ENCODE data around the gene KIF16B. TPM values are rescaled to one million over a fixed set of nuclear protein-coding genes. Genes with fewer than 3 reads are reported as not detected.

The KIF16B gene
- total and polyA plus RNA-seq, 9 of the 15 experiments (the other 6 are each of a cell fraction or from before 2014, with no cell fraction given), result 1.00 to 10.6 (median 8.5) TPM

DNA sequence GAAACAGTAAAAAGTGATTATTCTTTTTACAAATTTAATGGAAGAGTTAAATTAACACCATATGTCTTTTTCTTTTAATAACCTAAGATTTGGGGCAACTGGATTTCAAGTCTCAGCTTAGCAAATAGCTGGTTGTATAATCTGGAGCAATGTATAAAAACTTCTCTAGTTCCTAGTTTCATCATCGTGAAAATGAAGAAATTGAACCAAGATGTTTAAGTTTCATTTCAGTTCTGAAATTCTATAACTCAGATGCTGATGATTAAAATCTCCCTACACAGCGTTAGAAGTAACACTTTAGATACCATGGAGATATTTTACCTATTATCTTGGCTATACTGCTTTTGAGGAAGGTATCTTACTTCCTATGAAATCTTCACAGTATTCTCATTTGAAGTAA is 252.0 kb downstream of the KIF16B start:
- WGBS (ENCODE audit: insufficient coverage, low coverage, missing lambda C conversion rate), result 13% methylated on average over 2 of the region's 2 CpGs
- H3K36me3 ChIP-seq (ENCODE audit: control insufficient read depth, insufficient read depth, low read length), result no peaks in the 10 kb centered on the region
- no peaks in the 10 kb centered on the region for H3K79me2 ChIP-seq (ENCODE audit: control insufficient read depth, insufficient read depth, low read length)
- DNase-seq (ENCODE audit: extremely low read depth in 1 of 4, low spot score in 3 of 4), result no peak
- in situ Hi-C loops (cut with MboI) (no loop called here), intact Hi-C loops (cut with micrococcal nuclease) (no loop called here)
- H3K27me3 ChIP-seq (ENCODE audit: control insufficient read depth in 2 of 2, insufficient read depth in 2 of 2, low read length in 2 of 2), result no peaks in the 10 kb centered on the region
- no peak for FAIRE-seq
- no peaks in the 10 kb centered on the region for H3K9me1 ChIP-seq (ENCODE audit: control insufficient read depth, insufficient read depth, low read length)
- ChIA-PET POLR2A (no interaction called here), CTCF (ENCODE audit: low intra/inter-chr PET ratio) (no interaction called here)
- H3K9ac ChIP-seq (ENCODE audit: insufficient read depth in 1 of 2, low read depth in 2 of 2, low read length in 2 of 2), result no peak overlapping the region
- no peak for ATAC-seq
- no peaks in the 10 kb centered on the region for H4K20me1 ChIP-seq (replicated peaks; ENCODE audit: control insufficient read depth, insufficient read depth, low read length)
- no TSS peak for BruUV-seq (replicated peaks)
- TF ChIP-seq GABPB2 (CRISPR knock-in tag; conservative IDR thresholded peaks at IDR 0.05), result no peak
- H3K4me3 ChIP-seq, result no peak overlapping the region
- no peak overlapping the region for H3K27ac ChIP-seq (ENCODE audit: extremely low read depth, low read depth, low read length)
- H3K4me2 ChIP-seq (ENCODE audit: insufficient read depth, low read length), result no peak overlapping the region
- H3K9me3 ChIP-seq (replicated peaks; ENCODE audit: control insufficient read depth, insufficient read depth, low read depth, low read length), result no peaks in the 10 kb centered on the region
- no peak overlapping the region for H2AFZ ChIP-seq (ENCODE audit: low read depth, low read length)
- H3K4me1 ChIP-seq (replicated peaks in 1 of 2; ENCODE audit: control insufficient read depth in 2 of 2, insufficient read depth in 2 of 2, low read length in 2 of 2), result no peaks in the 10 kb centered on the region

DNA sequence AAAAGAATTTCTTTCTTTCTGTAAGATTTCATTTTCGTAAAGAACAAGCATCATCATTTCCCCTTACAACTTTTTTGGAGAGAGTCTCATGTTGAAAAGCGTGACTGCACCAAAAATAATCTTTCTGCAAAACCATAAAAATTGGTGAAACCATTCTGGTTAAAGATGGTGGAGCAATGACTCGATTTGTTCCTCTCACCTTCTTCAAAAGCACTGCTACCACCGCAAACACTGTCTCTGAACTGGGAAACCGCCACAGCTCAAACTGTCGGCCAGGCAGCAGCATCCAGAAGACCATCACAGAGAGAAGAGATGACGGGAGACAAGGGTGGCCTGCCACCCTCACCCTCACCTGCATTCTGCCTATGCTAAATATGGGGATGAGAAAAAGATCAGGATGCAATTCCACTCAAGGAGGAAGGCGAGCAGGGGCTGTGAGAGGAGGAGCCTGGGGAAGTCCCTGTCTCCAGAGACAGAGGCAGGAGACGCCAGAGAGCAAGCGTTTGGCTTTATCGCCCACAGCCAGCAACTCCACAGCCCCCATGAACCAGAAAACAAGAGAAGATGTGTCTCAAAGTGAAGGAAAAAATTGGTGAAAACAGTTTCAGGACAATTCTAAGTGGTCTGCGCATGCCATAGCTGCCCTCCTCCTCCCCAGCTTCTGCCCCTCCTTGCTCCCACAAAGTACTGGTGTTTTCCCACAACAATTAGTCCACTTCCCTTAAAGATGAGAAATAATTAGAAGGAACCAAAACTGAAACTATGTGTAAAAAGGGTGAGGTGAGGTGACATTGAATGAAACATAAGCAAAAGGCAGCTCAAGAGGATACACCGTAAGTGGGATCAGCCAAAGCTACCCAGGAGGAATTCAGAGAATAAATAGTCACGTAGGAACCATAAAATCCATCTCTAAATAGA is 255.5 kb downstream of the KIF16B start:
- ATAC-seq (no peak), DNase-seq (ENCODE audit: extremely low read depth in 1 of 4, low spot score in 3 of 4) (no peak), FAIRE-seq (no peak)
- Histone ChIP-seq H3K4me1 (replicated peaks in 1 of 2; ENCODE audit: control insufficient read depth in 2 of 2, insufficient read depth in 2 of 2, low read length in 2 of 2) (no peaks in the 10 kb centered on the region), H3K36me3 (ENCODE audit: control insufficient read depth, insufficient read depth, low read length) (no peaks in the 10 kb centered on the region), H3K79me2 (ENCODE audit: control insufficient read depth, insufficient read depth, low read length) (no peaks in the 10 kb centered on the region), H3K4me3 (no peak overlapping the region), H3K27me3 (ENCODE audit: control insufficient read depth in 2 of 2, insufficient read depth in 2 of 2, low read length in 2 of 2) (no peaks in the 10 kb centered on the region), H3K27ac (ENCODE audit: extremely low read depth, low read depth, low read length) (no peak overlapping the region), H2AFZ (ENCODE audit: low read depth, low read length) (no peak overlapping the region), H3K9me1 (ENCODE audit: control insufficient read depth, insufficient read depth, low read length) (no peaks in the 10 kb centered on the region), H4K20me1 (replicated peaks; ENCODE audit: control insufficient read depth, insufficient read depth, low read length) (no peaks in the 10 kb centered on the region), H3K9me3 (replicated peaks; ENCODE audit: control insufficient read depth, insufficient read depth, low read depth, low read length) (no peaks in the 10 kb centered on the region), H3K4me2 (ENCODE audit: insufficient read depth, low read length) (no peak overlapping the region), H3K9ac (ENCODE audit: insufficient read depth in 1 of 2, low read depth in 2 of 2, low read length in 2 of 2) (no peak overlapping the region)
- BruUV-seq (replicated peaks), result no TSS peak
- no peak for TF ChIP-seq CREM (IDR thresholded peaks at IDR 0.05; ENCODE audit: low read depth)
- TF ChIP-seq ZNF668 (CRISPR knock-in tag; IDR thresholded peaks at IDR 0.05), result no peak
- no peak for TF ChIP-seq MLX (CRISPR knock-in tag; conservative IDR thresholded peaks at IDR 0.05)
- TF ChIP-seq RAD51 (IDR thresholded peaks at IDR 0.05; ENCODE audit: borderline replicate concordance, low read depth), result no peak
- ChIA-PET CTCF (ENCODE audit: low intra/inter-chr PET ratio) (no interaction called here), POLR2A (no interaction called here)
- in situ Hi-C loops (cut with MboI) (no loop called here), intact Hi-C loops (cut with micrococcal nuclease) (no loop called here)
- 47% methylated on average over 10 of the region's 14 CpGs for WGBS (ENCODE audit: insufficient coverage, low coverage, missing lambda C conversion rate)
